Measurements from ENCODE around the gene MPHOSPH9.

GRCh38 chr12:123229051-123229450, 3.9 kb downstream of the MPHOSPH9 start:
- TF ChIP-seq CTCF (IDR thresholded peaks at IDR 0.05) (no peak), POLR2A (IDR thresholded peaks at IDR 0.05) (no peak)

Data from lower leg skin (tissue), 3 donors.